GM12875 (cell line): Measurements from ENCODE around the gene BCO1.

Experiments used
- H3K4me3 ChIP-seq: one replicate; pipeline ENCODE4 v1.5.1; 2011; ENCODE audit warnings: low read depth, low read length, control low read depth
- CTCF ChIP-seq: IDR thresholded peaks from 2 replicates; pipeline ENCODE4 v1.5.1; 2011; ENCODE audit warnings: low read depth, mild to moderate bottlenecking, control low read depth, inconsistent platforms, low read length, moderate library complexity, borderline replicate concordance; ENCODE audit not compliant: insufficient read depth

The BCO1 gene

GRCh38 chr16:81280393-81280792 is 41.9 kb downstream of the BCO1 start:
- H3K4me3 ChIP-seq, result no peak overlapping the region
- TF ChIP-seq CTCF, result no peak

GRCh38 chr16:81283044-81283443 is 44.6 kb downstream of the BCO1 start:
- no peak for TF ChIP-seq CTCF
- H3K4me3 ChIP-seq, result no peak overlapping the region

GRCh38 chr16:81284995-81285600 is 46.6 kb downstream of the BCO1 start:
- no peak overlapping the region for H3K4me3 ChIP-seq
- TF ChIP-seq CTCF, result no peak

- no peak for TF ChIP-seq CTCF
- H3K4me3 ChIP-seq, result no peak overlapping the region
These were observed 47.7 kb downstream of the BCO1 start for GRCh38 chr16:81286190-81286589.

GRCh38 chr16:81291117-81291516 is 52.6 kb downstream of the BCO1 start:
- no peak overlapping the region for H3K4me3 ChIP-seq
- no peak for TF ChIP-seq CTCF

- no peak for TF ChIP-seq CTCF
- H3K4me3 ChIP-seq, result no peak overlapping the region
These were observed 54.4 kb downstream of the BCO1 start for GRCh38 chr16:81292936-81293335.

GRCh38 chr16:81293909-81294802 is 55.7 kb downstream of the BCO1 start:
- no peak for TF ChIP-seq CTCF
- no peak overlapping the region for H3K4me3 ChIP-seq
